ENCODE data around the gene ZNF354C. TPM values are rescaled to one million over a fixed set of nuclear protein-coding genes. Genes with fewer than 3 reads are reported as not detected.
A peak's percentile ranks its signal among the peaks of the same experiment; 100 is the strongest.

ZNF354C gene
- 6.0 TPM for total RNA-seq (ENCODE audit: unreplicated experiment)
- long read RNA-seq, result 0 reads

DNA sequence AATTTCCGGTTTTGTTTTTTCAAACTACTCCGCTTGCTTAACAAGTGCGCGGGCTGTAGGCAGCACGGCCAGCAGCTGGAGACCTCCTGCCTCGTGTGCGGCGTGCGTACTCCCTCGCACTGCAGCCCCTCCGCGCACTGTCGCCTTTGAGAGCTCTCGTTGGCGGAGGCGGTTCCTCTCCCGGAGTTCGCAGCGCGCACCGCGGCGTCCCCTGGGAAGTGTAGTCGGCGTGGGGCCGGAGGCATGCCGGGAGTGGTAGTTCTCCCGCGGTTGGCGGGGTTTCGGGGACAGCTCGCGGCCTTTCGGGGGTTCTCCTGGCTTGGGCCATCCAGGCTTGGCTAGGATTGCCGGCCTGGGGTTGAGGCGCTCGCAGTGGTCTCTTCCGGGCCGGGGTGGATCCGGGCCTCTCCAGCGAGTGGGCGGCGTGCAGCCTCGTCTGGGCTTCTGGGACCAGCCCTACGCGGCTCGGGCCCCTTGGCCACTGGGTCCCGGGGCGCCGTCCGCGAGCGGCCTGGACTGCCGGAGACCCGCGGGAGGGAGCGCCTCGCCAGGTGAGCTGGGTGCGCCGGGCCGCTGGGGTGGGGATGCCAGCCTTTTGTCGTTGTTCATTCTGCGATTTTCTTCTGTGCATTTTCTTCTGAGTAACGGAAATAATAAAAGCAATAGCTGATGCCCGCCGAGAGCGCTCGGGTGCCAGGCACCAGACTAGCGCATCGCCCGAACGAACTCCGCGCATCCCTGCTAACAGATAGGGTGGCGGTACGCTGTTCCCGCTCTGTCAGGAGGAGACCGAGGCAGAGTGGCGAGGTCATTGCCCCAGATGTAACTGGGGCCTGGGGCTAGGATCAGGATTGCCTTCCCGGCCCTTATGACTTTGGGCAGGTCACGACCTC, at the start of gene ZNF354C:
TSS of gene ZNF354C (plus strand) at position 258 of the 893 bp plus-strand sequence. CDS start 1,696 bp downstream, outside the sequence.
- Mint-ChIP-seq H3K27ac (ENCODE audit: unreplicated experiment) (no peak within 1 kb of the TSS), H3K4me1 (ENCODE audit: unreplicated experiment) (no peaks in the 10 kb centered on the region), H3K36me3 (ENCODE audit: low read depth, unreplicated experiment) (peaks cover 49% of the 10 kb centered on the region), H3K9me3 (ENCODE audit: unreplicated experiment) (peaks cover 27% of the 10 kb centered on the region), H3K27me3 (ENCODE audit: unreplicated experiment) (peaks cover 4% of the 10 kb centered on the region), H3K4me3 (ENCODE audit: unreplicated experiment) (peak within 1 kb of the TSS; percentile 86)
- DNase-seq (ENCODE audit: low spot score), result peak; percentile 83
- TF ChIP-seq, protein P1, sequence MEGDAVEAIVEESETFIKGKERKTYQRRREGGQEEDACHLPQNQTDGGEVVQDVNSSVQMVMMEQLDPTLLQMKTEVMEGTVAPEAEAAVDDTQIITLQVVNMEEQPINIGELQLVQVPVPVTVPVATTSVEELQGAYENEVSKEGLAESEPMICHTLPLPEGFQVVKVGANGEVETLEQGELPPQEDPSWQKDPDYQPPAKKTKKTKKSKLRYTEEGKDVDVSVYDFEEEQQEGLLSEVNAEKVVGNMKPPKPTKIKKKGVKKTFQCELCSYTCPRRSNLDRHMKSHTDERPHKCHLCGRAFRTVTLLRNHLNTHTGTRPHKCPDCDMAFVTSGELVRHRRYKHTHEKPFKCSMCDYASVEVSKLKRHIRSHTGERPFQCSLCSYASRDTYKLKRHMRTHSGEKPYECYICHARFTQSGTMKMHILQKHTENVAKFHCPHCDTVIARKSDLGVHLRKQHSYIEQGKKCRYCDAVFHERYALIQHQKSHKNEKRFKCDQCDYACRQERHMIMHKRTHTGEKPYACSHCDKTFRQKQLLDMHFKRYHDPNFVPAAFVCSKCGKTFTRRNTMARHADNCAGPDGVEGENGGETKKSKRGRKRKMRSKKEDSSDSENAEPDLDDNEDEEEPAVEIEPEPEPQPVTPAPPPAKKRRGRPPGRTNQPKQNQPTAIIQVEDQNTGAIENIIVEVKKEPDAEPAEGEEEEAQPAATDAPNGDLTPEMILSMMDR (IDR thresholded peaks at IDR 0.05; ENCODE audit: unreplicated experiment), result no peak

DNA sequence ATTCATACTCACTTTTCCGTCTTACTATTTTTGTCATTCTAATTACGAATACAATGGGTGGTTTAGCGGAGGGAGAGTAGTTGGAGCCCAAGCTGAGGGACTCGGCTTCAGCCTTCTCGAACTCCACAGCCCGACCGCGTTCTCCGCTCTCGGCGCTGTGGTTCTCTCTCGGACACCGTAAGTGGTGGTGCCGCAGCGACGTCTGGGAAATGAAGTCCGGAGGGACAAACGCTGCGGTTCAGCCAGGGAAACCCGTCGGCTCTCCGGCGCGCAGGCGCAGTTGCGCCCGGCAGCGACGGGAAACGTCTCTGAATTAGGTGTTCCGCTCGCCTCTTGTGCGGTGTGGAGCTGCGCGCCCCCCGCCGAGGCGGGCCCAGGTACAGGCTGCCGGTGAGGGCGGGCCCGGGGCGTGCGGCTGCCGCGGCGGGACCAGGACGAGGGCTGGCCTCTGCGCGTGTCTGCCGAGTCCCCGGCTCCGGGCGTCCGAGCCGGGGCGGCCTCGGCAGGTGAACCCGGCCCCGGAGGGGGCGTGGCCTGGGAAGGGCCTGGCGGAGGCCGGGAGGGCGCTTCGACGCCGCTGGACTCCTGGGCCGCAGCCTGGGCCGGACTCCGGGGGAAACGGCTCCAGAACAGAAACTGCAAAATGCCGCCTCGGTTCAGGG, 36.5 kb upstream of the ZNF354C start, which contains the start of gene ZNF879:
TSS of gene ZNF879 (plus strand) at position 277 of the 662 bp plus-strand sequence. CDS start 1,201 bp downstream, outside the sequence.
- H3K4me3 Mint-ChIP-seq (ENCODE audit: unreplicated experiment), result peak within 1 kb of the TSS; percentile 92
- peaks cover 10% of the 10 kb centered on the region for H3K27me3 Mint-ChIP-seq (ENCODE audit: unreplicated experiment)
- H3K4me1 Mint-ChIP-seq (ENCODE audit: unreplicated experiment), result peaks cover 2% of the 10 kb centered on the region
- DNase-seq (ENCODE audit: low spot score), result peak; percentile 90
- peaks cover 21% of the 10 kb centered on the region for H3K9me3 Mint-ChIP-seq (ENCODE audit: unreplicated experiment)
- TF ChIP-seq, protein P1 (IDR thresholded peaks at IDR 0.05; ENCODE audit: unreplicated experiment), result no peak
- peak within 1 kb of the TSS; percentile 48 for H3K27ac Mint-ChIP-seq (ENCODE audit: unreplicated experiment)
- H3K36me3 Mint-ChIP-seq (ENCODE audit: low read depth, unreplicated experiment), result peaks cover 38% of the 10 kb centered on the region

DNA sequence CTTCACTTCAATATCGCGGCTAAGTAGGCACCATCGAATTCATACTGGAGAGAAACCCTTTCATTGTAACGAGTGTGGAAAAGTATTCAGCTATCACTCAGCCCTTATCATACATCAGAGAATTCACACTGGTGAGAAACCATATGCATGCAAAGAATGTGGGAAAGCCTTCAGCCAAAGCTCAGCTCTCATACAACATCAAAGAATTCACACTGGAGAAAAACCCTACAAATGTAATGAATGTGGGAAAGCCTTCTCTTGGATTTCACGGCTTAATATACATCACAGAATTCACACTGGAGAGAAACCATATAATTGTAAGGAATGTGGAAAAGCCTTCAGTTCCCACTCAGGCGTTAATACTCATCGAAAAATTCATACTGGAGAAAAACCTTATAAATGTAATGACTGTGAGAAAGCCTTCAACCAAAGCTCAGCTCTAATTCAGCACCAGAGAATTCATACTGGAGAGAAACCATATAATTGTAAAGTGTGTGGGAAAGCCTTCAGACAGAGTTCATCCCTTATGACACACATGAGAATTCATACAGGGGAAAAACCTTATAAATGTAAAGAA, 27.1 kb upstream of the ZNF354C start:
- TF ChIP-seq, protein P1 (IDR thresholded peaks at IDR 0.05; ENCODE audit: unreplicated experiment), result no peak
- peak overlapping the region; percentile 79 for H3K4me3 Mint-ChIP-seq (ENCODE audit: unreplicated experiment)
- peaks cover 79% of the 10 kb centered on the region for H3K9me3 Mint-ChIP-seq (ENCODE audit: unreplicated experiment)
- DNase-seq (ENCODE audit: low spot score), result no peak
- no peaks in the 10 kb centered on the region for H3K4me1 Mint-ChIP-seq (ENCODE audit: unreplicated experiment)
- H3K27me3 Mint-ChIP-seq (ENCODE audit: unreplicated experiment), result peaks cover 1% of the 10 kb centered on the region
- H3K36me3 Mint-ChIP-seq (ENCODE audit: low read depth, unreplicated experiment), result peaks cover 79% of the 10 kb centered on the region
- no peak overlapping the region for H3K27ac Mint-ChIP-seq (ENCODE audit: unreplicated experiment)

DNA sequence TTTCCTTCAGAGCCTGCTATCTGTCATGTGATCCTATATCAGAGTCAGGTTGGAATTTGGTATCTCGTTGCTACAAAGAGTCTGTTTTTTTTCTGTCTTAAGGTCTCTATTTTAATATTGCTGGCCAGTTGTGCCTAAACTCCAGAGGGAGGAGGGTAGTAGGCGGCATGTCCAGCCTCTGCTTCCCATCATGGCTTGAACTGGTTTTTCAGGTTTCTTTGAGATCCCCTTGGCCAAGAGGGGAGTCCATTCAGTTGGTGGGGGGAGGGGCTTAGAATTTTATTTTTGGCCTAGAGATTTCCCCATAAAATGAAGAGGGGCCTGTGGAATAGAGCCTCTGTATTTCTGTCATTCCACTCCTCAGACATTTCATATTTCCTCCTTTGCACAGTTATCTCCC, 15.4 kb upstream of the ZNF354C start:
- H3K9me3 Mint-ChIP-seq (ENCODE audit: unreplicated experiment), result peaks cover 12% of the 10 kb centered on the region
- no peaks in the 10 kb centered on the region for H3K4me1 Mint-ChIP-seq (ENCODE audit: unreplicated experiment)
- no peak overlapping the region for H3K4me3 Mint-ChIP-seq (ENCODE audit: unreplicated experiment)
- no peak overlapping the region for H3K27ac Mint-ChIP-seq (ENCODE audit: unreplicated experiment)
- H3K36me3 Mint-ChIP-seq (ENCODE audit: low read depth, unreplicated experiment), result peaks cover 12% of the 10 kb centered on the region
- no peak for DNase-seq (ENCODE audit: low spot score)
- no peaks in the 10 kb centered on the region for H3K27me3 Mint-ChIP-seq (ENCODE audit: unreplicated experiment)
- TF ChIP-seq, protein P1 (IDR thresholded peaks at IDR 0.05; ENCODE audit: unreplicated experiment), result no peak

Measured in endothelial cell (in vitro differentiated cells).